Activated CD8-positive, alpha-beta T cell treated with anti-CD3 and anti-CD28 coated beads, Interleukin-2, amount 10 ng/mL, durations not matched to agents 7 days and 5 days (primary cell): ENCODE data around the gene TPCN2. TPM values are rescaled to one million over a fixed set of nuclear protein-coding genes. Genes with fewer than 3 reads are reported as not detected.

Experiments
- ATAC-seq: fragments of 150-1000 bp; cut with Tn5 transposase; one replicate; pipeline ENCODE4 v1.10.0; 2021; ENCODE audit warnings: moderate library complexity
- CTCF ChIA-PET: fragments of 350-600 bp; sonication (Branson Sonifier 250); formaldehyde crosslinking; loops from one replicate; lab custom pipeline; 2021; ENCODE audit warnings: antibody characterized with exemption; lab: Charles Lee
- POLR2A ChIA-PET: fragments of 350-600 bp; sonication (Branson Sonifier 250); formaldehyde crosslinking; loops from one replicate; lab custom pipeline; 2021; ENCODE audit warnings: antibody characterized with exemption; lab: Charles Lee
- DNase-seq: peaks from one replicate; pipeline ENCODE4 v3.0.0-alpha.2; 2020
- H3K27ac Mint-ChIP-seq: one replicate; pipeline ENCODE4 v1.8.0; 2021; ENCODE audit warnings: mild to moderate bottlenecking, mixed read lengths
- H3K27me3 Mint-ChIP-seq: one replicate; pipeline ENCODE4 v1.8.0; 2021; ENCODE audit warnings: low read depth, mixed read lengths
- H3K36me3 Mint-ChIP-seq: one replicate; pipeline ENCODE4 v1.8.0; 2021; ENCODE audit warnings: low read depth, mixed read lengths
- H3K4me1 Mint-ChIP-seq: one replicate; pipeline ENCODE4 v1.8.0; 2021; ENCODE audit warnings: low read depth, mixed read lengths
- H3K4me3 Mint-ChIP-seq: one replicate; pipeline ENCODE4 v1.8.0; 2021; ENCODE audit warnings: mild to moderate bottlenecking, mixed read lengths
- H3K9me3 Mint-ChIP-seq: one replicate; pipeline ENCODE4 v1.8.0; 2022; ENCODE audit warnings: mixed read lengths; ENCODE audit not compliant: insufficient read depth
- total RNA-seq, 2 experiments: library from RNA; stranded (reverse); gene quantifications; one replicate each; pipeline ENCODE4 v1.2.3, GENCODE V29; 2021

Gene TPCN2
- total RNA-seq, 2 experiments from 2014 or later: 19.1 to 21.2 TPM

DNA sequence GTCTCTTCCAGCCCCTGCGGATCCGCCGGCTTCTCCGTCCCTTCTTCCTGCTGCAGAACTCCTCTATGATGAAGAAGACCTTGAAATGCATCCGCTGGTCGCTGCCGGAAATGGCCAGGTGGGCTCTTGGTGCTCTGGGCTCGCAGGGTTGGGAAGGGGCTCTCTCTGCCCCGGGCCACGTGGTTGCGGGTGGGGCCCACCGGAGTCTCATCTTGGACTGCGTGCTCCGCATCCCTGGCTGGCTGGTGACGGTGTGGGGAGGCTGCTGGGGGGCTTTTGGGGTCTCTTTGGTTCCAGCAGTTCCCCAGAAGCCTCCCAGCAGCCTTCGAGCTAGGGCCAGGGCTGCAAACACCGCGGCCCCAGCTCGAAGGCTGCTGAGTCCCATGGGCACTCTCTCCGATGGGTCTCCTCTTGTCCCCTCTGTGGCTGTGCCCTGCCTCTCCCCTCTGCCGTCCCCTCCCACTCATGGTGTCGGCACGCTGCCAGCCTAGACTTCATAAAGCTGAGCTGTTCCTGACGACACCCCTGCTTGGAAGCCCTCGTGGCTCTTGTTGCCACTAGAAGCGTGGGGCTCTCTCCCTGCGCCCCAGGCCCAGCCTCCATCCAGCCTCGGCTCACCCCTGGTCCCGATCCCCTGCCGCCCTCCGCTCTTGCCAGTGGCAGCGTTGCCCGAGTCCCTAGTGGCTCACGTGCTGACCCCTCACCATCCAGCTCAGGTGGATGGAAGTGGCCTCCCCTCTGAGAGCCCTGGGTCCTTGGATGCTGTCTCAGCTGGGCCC, 14.3 kb downstream of the TPCN2 start:
- H3K27me3 Mint-ChIP-seq: no peaks in the 10 kb centered on the region
- DNase-seq: no peak
- no peaks in the 10 kb centered on the region for H3K9me3 Mint-ChIP-seq
- H3K27ac Mint-ChIP-seq: no peak overlapping the region
- no peak for ATAC-seq
- H3K36me3 Mint-ChIP-seq: no peaks in the 10 kb centered on the region
- H3K4me3 Mint-ChIP-seq: no peak overlapping the region
- POLR2A ChIA-PET: no interaction called here
- no peaks in the 10 kb centered on the region for H3K4me1 Mint-ChIP-seq
- CTCF ChIA-PET: no interaction called here

DNA sequence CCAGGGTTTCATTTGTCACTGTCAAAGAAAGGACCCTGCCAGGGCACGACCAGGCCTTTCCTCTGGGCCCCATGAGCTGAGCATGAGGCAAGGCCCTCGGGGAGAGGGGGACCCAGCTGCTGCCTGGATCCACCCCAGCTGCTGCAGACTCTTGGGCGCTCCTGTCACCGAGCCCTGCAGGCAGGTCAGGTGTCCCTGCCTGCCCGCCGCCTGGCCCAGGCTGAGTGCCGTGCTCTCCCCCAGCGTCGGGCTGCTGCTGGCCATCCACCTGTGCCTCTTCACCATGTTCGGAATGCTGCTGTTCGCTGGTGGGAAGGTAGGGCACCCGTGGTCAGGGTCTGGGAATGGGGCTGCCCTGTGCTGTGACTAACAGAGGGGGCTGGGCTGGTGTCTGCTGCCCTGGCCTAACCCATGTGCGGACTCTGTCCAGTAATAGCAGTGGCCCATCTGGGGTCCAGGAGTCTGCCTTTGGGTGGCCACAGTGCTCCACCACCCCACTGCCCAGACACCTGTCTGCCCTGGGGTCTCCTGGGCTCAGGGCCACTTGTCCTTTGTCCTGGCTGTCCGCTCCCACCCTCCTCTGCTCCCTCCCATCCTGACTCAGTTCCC, 15.0 kb downstream of the TPCN2 start:
- Mint-ChIP-seq H3K4me1 (no peaks in the 10 kb centered on the region), H3K36me3 (no peaks in the 10 kb centered on the region), H3K9me3 (no peaks in the 10 kb centered on the region), H3K27me3 (no peaks in the 10 kb centered on the region), H3K27ac (no peak overlapping the region), H3K4me3 (no peak overlapping the region)
- no peak for ATAC-seq
- CTCF ChIA-PET: no interaction called here
- DNase-seq: no peak
- POLR2A ChIA-PET: no interaction called here

- no peak overlapping the region for H3K4me3 Mint-ChIP-seq
- ATAC-seq: no peak
- POLR2A ChIA-PET: no interaction called here
Observed at GRCh38 chr11:69064394-69064957, 15.7 kb downstream of the TPCN2 start.

DNA sequence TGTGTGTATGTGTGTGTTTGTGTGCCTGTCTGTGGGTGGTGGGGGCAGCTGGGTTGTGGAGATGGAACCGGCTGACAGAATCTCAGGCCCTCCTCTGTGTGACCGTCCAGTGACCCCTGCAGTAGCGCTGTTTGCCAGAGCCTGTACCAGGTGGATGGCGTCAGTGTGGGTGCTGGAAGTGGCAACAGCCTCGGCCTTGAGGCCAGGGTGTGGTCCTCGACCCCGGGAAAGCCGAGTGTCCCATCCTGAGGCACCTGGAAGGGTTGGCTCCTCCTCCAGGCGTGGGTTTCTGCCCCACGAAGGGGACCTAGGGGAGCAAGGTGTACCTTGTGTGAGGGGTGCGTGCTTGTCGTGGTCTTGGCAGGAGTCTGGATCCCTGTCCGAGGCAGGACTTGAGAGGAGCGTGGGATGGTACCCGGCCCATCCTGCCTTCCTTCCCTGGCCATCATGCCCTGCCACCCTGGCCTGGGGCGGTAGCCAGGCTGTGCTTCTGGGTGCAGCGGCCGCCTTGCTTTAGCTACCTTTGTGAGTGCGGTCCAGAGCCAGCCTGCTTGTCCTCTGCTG, 16.5 kb downstream of the TPCN2 start:
- no peak overlapping the region for H3K27ac Mint-ChIP-seq
- H3K27me3 Mint-ChIP-seq: no peaks in the 10 kb centered on the region
- H3K4me3 Mint-ChIP-seq: no peak overlapping the region
- no peak for DNase-seq
- H3K4me1 Mint-ChIP-seq: no peaks in the 10 kb centered on the region
- H3K9me3 Mint-ChIP-seq: no peaks in the 10 kb centered on the region
- ChIA-PET CTCF (interaction anchor here (1.0 kb wide), 1 partner anchor 599 kb away, joined by 3 read pairs; no protein-coding TSS in a partner anchor), POLR2A (no interaction called here)
- ATAC-seq: no peak
- peaks cover 3% of the 10 kb centered on the region for H3K36me3 Mint-ChIP-seq

More at GRCh38 chr11:69064394-69064957, 15.7 kb downstream of the TPCN2 start:
- DNase-seq: no peak
- no peaks in the 10 kb centered on the region for H3K36me3 Mint-ChIP-seq
- H3K4me1 Mint-ChIP-seq: no peaks in the 10 kb centered on the region
- H3K27ac Mint-ChIP-seq: no peak overlapping the region
- no peaks in the 10 kb centered on the region for H3K9me3 Mint-ChIP-seq
- CTCF ChIA-PET: no interaction called here
- H3K27me3 Mint-ChIP-seq: no peaks in the 10 kb centered on the region

DNA sequence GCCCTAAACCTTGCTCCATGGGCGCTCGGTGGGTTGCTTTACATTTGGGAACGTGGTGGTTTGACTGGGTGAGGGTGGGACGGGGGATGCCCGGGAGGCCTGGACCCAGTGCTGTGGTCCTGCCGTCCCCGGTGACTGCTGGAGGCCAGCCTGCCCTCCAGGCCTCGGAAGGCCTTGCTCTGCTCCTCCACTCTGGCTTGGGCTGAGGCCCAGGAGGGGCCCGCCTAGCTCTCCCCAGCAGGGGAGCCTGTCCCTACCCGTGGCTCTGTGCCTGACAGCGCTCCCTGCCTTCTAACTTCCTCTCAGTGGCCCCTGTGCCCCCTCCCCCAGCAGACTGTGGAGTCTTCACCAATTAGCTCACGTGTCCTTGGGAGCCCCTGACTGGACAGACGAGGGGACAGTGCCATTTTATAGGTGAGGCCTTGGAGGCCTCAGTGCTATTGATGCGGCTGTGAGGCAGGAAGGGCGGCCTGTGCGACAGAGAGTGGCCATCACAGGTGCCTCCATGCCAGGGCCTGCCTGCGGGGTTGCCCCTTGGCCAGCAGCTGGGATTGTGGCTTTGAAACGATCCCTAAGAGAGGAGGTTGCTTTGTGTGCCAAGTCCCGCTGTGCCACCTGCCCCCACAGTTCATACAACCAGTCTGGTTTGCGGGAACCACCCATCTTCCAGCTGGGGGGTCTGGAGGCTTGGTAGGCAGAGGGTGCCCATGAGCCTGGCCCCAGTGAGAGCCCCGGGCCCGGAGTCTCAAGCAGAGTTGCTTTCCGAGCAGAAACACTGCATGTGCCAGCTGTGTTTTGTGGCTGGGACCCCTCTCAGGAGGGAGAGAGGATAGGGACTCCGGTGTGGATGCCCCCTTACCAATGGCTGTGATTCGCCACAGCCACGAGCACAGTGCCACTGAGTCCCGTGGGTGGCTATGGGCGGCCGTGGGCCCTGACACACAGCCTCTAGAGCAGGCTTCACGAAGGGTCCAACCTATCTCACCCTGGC, 17.7 kb downstream of the TPCN2 start:
- no peak for ATAC-seq
- Mint-ChIP-seq H3K4me1 (no peaks in the 10 kb centered on the region), H3K4me3 (no peak overlapping the region), H3K9me3 (no peaks in the 10 kb centered on the region), H3K36me3 (peaks cover 10% of the 10 kb centered on the region), H3K27ac (no peak overlapping the region), H3K27me3 (no peaks in the 10 kb centered on the region)
- CTCF ChIA-PET: interaction anchor here (1.0 kb wide), 1 partner anchor 598 kb away, joined by 3 read pairs; no protein-coding TSS in a partner anchor
- POLR2A ChIA-PET: no interaction called here
- no peak for DNase-seq

DNA sequence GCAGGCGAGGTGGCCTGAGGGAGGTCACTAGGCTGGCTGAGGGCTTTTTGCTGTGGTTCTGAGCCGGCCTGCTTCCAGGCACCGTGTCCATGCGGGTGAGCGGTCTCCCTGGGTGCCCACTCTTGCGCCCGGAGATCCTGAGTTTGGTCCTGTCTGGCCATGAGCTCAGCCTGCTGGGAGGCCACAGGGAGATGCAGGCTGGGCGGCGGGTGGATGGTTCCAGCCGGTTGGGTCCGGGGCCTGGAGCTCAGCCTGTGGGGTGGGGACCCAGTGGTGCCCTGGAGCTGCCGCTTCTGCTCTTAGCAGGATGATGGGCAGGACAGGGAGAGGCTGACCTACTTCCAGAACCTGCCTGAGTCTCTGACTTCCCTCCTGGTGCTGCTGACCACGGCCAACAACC, 18.5 kb downstream of the TPCN2 start:
- ChIA-PET CTCF (no interaction called here), POLR2A (no interaction called here)
- DNase-seq: no peak
- no peak overlapping the region for H3K4me3 Mint-ChIP-seq
- peaks cover 10% of the 10 kb centered on the region for H3K36me3 Mint-ChIP-seq
- ATAC-seq: no peak
- no peak overlapping the region for H3K27ac Mint-ChIP-seq
- H3K4me1 Mint-ChIP-seq: no peaks in the 10 kb centered on the region
- H3K9me3 Mint-ChIP-seq: no peaks in the 10 kb centered on the region
- H3K27me3 Mint-ChIP-seq: no peaks in the 10 kb centered on the region

DNA sequence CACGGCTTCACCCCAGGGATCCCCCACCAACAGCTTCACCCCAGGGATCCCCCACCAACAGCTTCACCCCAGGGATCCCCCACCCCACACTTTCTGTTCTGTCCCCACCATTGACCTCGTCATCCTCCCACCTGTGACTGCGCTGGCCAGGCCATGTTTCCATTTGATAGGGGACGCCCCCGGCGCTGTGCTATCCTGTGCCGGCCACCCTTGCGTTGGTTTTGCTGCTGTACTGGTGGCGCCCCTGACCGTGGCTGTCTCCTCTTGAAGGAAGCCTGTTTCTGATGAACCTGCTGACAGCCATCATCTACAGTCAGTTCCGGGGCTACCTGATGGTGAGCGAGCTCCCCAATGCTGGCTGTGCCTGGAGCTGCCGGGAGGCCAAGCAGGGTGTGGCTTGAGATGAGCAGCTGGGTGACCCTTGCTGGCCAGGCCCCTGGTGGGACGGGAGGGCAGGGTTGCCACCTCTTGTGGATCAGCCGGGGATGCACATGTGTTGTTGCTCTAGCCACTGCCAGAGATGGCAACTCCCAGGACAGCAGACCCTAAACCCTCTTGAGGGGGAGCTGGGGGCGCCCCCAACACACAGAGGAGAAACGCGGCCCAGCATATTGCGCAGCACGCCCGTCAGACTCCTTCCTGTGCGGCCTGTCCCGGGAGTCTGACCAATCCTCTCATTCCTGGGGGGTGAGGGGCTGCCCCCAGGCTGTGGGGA, 22.5 kb downstream of the TPCN2 start:
- no peaks in the 10 kb centered on the region for H3K9me3 Mint-ChIP-seq
- DNase-seq (no peak), ATAC-seq (no peak)
- peaks cover 19% of the 10 kb centered on the region for H3K36me3 Mint-ChIP-seq
- H3K4me3 Mint-ChIP-seq: no peak overlapping the region
- POLR2A ChIA-PET: no interaction called here
- no peak overlapping the region for H3K27ac Mint-ChIP-seq
- CTCF ChIA-PET: interaction anchor here (0.7 kb wide), 1 partner anchor 227 kb away, joined by 3 read pairs; no protein-coding TSS in a partner anchor
- peaks cover 12% of the 10 kb centered on the region for H3K4me1 Mint-ChIP-seq
- H3K27me3 Mint-ChIP-seq: no peaks in the 10 kb centered on the region

DNA sequence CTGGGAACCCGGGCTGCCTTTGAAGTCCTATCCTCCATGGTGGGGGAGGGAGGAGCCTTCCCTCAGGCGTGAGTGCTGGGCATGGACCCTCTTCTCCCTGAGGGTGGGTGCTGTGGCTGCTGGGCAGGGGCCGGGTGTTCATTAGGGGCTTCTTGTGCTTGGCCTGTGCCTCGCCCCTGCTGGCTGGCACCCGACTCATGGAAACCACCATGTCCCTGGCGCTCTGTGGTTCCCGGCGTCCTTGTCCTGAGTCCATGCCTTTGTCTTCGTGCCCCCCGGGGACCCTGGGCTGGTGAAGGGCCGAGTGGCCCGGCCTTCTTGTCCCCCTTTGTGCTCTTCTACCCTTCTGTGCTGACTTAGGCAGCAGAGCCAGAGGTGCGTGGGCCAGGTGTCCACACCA, 23.2 kb downstream of the TPCN2 start:
- POLR2A ChIA-PET: interaction anchor here (0.6 kb wide), 1 partner anchor 16 kb away, joined by 3 read pairs; no protein-coding TSS in a partner anchor
- CTCF ChIA-PET: no interaction called here
- no peak for DNase-seq
- no peaks in the 10 kb centered on the region for H3K9me3 Mint-ChIP-seq
- no peaks in the 10 kb centered on the region for H3K27me3 Mint-ChIP-seq
- H3K4me3 Mint-ChIP-seq: no peak overlapping the region
- peaks cover 19% of the 10 kb centered on the region for H3K36me3 Mint-ChIP-seq
- H3K4me1 Mint-ChIP-seq: peaks cover 12% of the 10 kb centered on the region
- no peak for ATAC-seq
- H3K27ac Mint-ChIP-seq: no peak overlapping the region

DNA sequence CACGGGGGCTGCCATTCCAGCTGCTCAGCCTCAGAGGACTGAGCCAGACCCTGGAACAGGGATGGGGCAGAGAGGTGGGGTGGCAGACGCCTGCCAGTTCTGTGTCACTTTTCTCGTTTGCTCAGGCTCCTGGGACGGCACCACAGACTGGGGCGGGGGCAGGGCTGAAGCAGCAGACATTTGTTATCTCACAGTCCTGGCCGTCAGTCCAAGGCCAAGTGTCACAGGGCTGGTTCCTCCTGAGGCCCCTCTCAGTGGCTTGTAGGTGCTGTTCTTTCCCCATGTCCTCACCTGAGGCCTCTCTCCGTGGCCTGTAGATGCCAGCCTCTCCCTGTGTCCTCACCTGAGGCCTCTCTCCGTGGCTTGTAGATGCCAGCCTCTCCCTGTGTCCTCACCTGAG, 24.7 kb downstream of the TPCN2 start:
- DNase-seq: no peak
- H3K36me3 Mint-ChIP-seq: peaks cover 22% of the 10 kb centered on the region
- H3K9me3 Mint-ChIP-seq: no peaks in the 10 kb centered on the region
- H3K4me1 Mint-ChIP-seq: peaks cover 12% of the 10 kb centered on the region
- H3K27ac Mint-ChIP-seq: no peak overlapping the region
- ChIA-PET POLR2A (no interaction called here), CTCF (no interaction called here)
- no peak for ATAC-seq
- no peak overlapping the region for H3K4me3 Mint-ChIP-seq
- H3K27me3 Mint-ChIP-seq: no peaks in the 10 kb centered on the region

DNA sequence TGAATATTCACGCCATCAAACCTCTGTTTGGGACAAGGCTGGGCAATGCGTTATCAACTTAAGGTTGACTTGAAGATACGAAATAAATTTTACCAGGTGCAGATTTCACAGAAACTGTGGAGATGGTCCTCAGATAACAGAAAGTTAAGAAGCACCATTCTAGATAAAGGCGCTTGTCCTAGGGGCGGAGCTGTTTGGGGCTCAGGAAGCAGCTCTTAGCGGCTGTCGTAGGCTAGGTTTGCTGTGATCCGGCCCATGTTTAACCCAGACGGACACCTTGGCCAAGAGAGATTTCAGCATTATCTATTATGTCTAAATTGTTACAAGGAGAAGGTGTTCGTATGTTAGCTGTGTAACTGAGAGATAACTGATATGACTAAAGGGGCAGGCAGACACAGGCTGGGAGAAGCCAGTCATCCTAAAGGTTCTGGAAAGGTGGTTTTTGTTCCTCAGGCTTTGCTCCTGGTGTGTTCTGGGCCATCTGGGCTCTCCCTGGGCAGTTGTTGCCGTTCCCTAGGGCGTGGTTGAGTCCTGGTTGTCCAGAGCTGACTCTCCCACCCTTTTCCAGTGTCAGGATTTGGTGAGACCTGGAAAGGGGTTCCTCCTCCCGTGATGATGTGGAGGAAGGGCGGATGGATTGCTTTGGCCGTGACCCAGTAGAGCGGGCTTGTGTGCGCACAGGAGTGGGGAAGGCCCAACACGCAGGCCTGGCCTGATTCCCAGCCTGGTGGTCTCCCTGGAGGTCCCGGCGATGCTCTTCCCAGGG, 25.8 kb downstream of the TPCN2 start:
- no peaks in the 10 kb centered on the region for H3K9me3 Mint-ChIP-seq
- CTCF ChIA-PET: no interaction called here
- H3K27ac Mint-ChIP-seq: no peak overlapping the region
- POLR2A ChIA-PET: no interaction called here
- no peak overlapping the region for H3K4me3 Mint-ChIP-seq
- no peak for ATAC-seq
- no peaks in the 10 kb centered on the region for H3K27me3 Mint-ChIP-seq
- H3K36me3 Mint-ChIP-seq: peaks cover 22% of the 10 kb centered on the region
- DNase-seq: no peak
- H3K4me1 Mint-ChIP-seq: peaks cover 12% of the 10 kb centered on the region
